HG03196 (cell line): ENCODE results near the gene DNAJC17.
A peak's percentile ranks its signal among the peaks of the same experiment; 100 is the strongest.

Experiments
- ATAC-seq: cut with Tn5 transposase; IDR thresholded peaks from one replicate; pipeline ENCODE4 v1.9.1; 2021; ENCODE audit not compliant: unreplicated experiment

Gene DNAJC17

GRCh38 chr15:40807028-40807887, at the start of gene DNAJC17, which contains the start of gene ZFYVE19:
DNAJC17 (minus strand) TSS chr15:40807473; CDS start chr15:40807446, 27 bp downstream.
ZFYVE19 (plus strand) TSS chr15:40807089; CDS start chr15:40807590, 501 bp downstream.
- peak; percentile 93 for ATAC-seq

GRCh38 chr15:40856746-40857145, 49.5 kb upstream of the DNAJC17 start:
- no peak for ATAC-seq

- ATAC-seq: no peak
Observed at GRCh38 chr15:40855706-40856234, 48.5 kb upstream of the DNAJC17 start.

- no peak for ATAC-seq
Observed at GRCh38 chr15:40854161-40854560, 46.9 kb upstream of the DNAJC17 start.

GRCh38 chr15:40853241-40853890, 46.1 kb upstream of the DNAJC17 start:
- ATAC-seq: no peak

- no peak for ATAC-seq
Observed at GRCh38 chr15:40852529-40852928, 45.3 kb upstream of the DNAJC17 start.

GRCh38 chr15:40850576-40851112, 43.4 kb upstream of the DNAJC17 start:
- no peak for ATAC-seq

GRCh38 chr15:40847223-40847961, 40.1 kb upstream of the DNAJC17 start:
- no peak for ATAC-seq

GRCh38 chr15:40846841-40847222, 39.6 kb upstream of the DNAJC17 start:
- ATAC-seq: no peak

- ATAC-seq: no peak
Observed at GRCh38 chr15:40845511-40846284, 38.4 kb upstream of the DNAJC17 start.

- ATAC-seq: no peak
Observed at GRCh38 chr15:40845036-40845435, 37.8 kb upstream of the DNAJC17 start.

- ATAC-seq: no peak
Observed at GRCh38 chr15:40844696-40845030, 37.4 kb upstream of the DNAJC17 start.

GRCh38 chr15:40843885-40844695, 36.8 kb upstream of the DNAJC17 start, which contains the start of gene SPINT1:
SPINT1 (plus strand) TSS chr15:40844048; CDS start chr15:40844555, 507 bp downstream.
- ATAC-seq: no peak

GRCh38 chr15:40843261-40843884, 36.1 kb upstream of the DNAJC17 start:
- no peak for ATAC-seq

GRCh38 chr15:40841741-40842140, 34.5 kb upstream of the DNAJC17 start:
- no peak for ATAC-seq

GRCh38 chr15:40838756-40839155, 31.5 kb upstream of the DNAJC17 start:
- no peak for ATAC-seq

- ATAC-seq: no peak
Observed at GRCh38 chr15:40836020-40836419, 28.7 kb upstream of the DNAJC17 start.

- no peak for ATAC-seq
Observed at GRCh38 chr15:40832903-40833302, 25.6 kb upstream of the DNAJC17 start.

- ATAC-seq: no peak
Observed at GRCh38 chr15:40831861-40832260, 24.6 kb upstream of the DNAJC17 start.
